Measurements from ENCODE around the gene THBD. TPM values are rescaled to one million over a fixed set of nuclear protein-coding genes. Genes with fewer than 3 reads are reported as not detected.
"Not testable (repeated sequence)": the region's sequence is repeated elsewhere in the genome, so short reads cannot be mapped to it uniquely, and the experiment has no call there.

The THBD gene
- total RNA-seq, 1 donor from 2014 or later: 3.2 TPM

- no peak for DNase-seq (ENCODE audit: low read depth in 2 of 2)
These were observed 13.7 kb downstream of the THBD start for GRCh38 chr20:23035731-23036130.

DNA sequence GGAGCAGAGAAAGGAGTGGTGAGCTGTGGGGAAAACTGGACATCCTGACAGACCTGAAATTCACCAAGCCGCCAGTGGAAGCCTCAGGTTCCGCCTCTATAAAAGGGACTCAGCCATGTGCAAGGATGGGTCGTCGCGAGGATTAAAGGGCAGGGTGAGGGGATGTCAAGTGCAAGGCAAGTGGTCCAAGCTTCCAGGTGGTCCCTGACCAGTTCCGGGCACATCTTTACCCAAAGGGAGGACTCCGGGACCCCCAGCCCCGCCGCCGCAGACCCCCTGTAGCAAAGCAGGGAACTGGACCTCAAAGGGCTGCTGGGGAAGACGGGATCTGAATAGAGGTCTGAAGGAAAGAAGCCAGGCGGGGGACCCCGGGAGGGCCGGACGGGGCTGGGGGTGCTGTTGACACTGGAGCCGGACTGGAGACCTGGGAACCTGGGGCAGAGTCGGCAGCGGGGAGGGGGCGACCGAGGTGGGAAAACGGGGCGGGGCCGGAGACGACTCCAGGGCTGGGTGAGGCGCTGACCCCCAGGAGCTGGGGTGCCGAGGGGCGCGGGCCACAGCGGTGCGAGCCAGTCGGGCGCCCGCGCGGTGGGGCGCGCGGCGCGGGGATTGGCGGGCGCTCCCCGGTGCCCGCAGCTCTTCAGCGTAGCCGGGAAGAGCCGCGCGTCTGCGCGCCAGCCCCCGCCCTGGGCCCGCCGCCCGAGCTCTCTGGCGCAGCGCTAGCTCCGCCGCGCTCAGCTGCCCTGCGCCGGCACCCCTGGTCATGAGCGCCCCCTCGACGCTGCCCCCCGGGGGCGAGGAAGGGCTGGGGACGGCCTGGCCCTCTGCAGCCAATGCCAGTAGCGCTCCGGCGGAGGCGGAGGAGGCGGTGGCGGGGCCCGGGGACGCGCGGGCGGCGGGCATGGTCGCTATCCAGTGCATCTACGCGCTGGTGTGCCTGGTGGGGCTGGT is 14.5 kb downstream of the THBD start, which contains the start of gene SSTR4:
Gene SSTR4 (plus strand): TSS at position 592 of the 951 bp plus-strand sequence. CDS start 172 bp downstream, at position 764.
- DNase-seq (ENCODE audit: low read depth in 2 of 2): no peak

GRCh38 chr20:23033918-23034317 is 15.6 kb downstream of the THBD start:
- no peak for DNase-seq (ENCODE audit: low read depth in 2 of 2)

GRCh38 chr20:23032750-23033078 is 16.8 kb downstream of the THBD start:
- DNase-seq (ENCODE audit: low read depth in 2 of 2): no peak

DNA sequence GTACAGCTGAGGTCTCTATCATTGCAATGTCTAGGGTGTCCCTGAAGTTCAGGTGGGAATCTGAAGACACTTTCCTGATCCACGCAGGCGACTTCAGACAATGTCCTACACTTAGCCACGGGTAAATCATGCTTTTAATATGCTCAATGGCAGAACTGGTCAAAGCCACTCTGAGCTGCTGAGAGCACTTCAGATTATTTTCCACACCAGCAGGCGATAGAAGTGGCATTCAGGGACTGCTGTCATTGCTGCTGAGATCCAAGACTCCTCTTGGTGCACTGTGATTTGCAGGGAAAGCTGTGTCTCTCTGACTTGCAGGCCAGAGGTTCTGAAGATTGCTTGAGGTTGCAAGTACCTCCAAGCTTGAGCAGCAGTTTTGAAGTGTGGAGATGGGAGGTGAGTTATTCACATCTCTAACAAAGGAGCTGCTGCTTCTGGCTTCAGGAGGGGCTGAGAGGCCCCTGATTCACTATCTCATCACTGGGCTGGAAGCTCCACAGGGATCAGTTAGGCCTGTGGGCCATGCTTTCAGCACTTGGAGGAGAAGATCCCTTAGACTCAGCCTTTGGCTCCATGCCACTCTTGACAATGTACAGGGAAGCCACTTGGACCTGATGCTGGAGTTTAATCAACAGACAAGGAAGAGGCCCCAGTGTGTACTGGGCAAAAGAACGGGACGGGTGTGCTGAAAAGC is 17.3 kb downstream of the THBD start:
- no peak for DNase-seq (ENCODE audit: low read depth in 2 of 2)

GRCh38 chr20:23031346-23031745 is 18.1 kb downstream of the THBD start:
- no peak for DNase-seq (ENCODE audit: low read depth in 2 of 2)

GRCh38 chr20:23029324-23029723 is 20.1 kb downstream of the THBD start:
- DNase-seq (ENCODE audit: low read depth in 2 of 2): no peak

DNA sequence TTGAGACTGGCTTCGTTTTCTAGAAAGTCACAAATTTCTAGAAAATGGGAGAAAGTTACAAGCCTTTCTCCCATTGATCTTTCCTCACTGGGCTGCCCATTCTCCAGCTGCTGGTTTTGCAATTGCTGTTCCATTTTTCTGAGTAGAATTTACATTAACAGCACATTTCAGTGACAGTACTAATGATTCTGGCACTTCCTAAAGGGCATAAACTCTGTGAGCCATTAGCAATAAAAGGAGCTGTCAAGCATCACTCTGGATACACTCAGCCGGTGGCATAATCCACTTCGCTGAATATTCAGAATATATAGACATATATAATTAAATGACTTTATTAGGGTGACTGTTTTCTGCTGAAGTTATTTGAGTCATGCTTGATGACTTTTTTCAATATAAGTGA is 21.1 kb downstream of the THBD start:
- DNase-seq (ENCODE audit: low read depth in 2 of 2): no peak

GRCh38 chr20:23027721-23028120 is 21.8 kb downstream of the THBD start:
- DNase-seq (ENCODE audit: low read depth in 2 of 2): no peak

GRCh38 chr20:23025503-23025902 is 24.0 kb downstream of the THBD start:
- DNase-seq (ENCODE audit: low read depth in 2 of 2): not testable (repeated sequence)

GRCh38 chr20:23024701-23025100 is 24.8 kb downstream of the THBD start:
- DNase-seq (ENCODE audit: low read depth in 2 of 2): no peak

DNA sequence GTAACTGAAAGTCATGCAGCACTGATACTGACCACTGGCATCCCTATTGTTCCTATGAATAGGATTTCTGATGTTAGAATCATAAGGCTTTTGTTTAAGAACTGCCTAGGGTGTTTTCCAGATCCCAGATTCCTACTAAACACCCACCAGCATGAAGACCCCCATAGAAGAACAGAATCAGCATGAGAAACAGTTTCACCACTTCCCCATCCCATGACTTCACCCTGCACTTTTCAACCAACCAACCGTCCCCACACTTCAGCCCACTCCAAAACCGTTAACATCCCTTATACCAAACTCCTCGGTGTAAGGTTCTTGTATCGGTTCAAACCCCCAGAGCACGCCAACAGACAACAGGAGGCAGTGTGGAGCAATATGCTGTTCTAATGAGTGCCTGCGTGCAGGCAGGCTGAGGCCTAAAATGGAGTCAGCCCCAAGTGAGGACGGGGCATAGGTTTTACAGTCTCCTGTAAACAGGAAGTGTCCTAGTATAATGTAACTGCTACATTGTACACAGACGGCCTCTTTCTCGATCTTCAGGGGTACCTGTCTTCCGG is 25.8 kb downstream of the THBD start:
- DNase-seq (ENCODE audit: low read depth in 2 of 2): no peak

DNA sequence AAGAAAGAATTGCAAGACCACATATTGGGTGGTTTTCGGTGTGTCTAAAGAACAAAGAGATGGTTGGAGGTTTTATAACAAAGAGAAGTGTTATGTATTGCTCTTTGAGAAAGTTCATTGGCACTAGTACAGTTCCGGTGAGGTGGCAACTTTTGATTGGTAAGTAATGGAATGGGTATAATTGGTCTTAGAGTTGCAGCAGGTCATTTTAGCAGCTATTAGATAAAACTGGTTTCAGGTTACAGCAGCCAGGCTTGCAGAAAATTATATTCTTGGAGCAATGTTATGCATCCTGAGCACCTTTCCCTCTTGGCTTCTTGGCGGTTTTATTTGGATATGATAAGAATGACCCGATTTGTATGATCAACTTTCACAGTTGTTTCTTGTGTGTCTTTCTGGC is 26.6 kb downstream of the THBD start:
- DNase-seq (ENCODE audit: low read depth in 2 of 2): no peak

DNA sequence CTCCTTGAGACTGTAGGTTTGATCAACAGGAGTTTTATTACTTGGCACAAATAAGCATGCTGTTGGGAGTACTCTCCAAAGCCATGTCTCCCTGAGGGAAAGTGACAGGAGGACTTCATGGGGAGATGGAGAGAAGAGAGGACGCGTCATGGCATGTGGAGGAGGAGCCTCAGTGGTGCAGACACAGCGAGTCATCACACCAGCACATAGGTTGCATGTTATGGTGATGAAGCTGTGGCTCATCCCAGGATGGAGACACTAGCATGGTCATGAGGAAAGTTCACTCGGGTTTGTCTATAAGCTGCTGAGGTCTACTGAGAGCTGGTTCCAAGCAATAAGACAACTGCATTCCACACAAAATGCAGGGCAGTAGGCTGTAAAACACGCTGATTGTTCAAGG is 27.5 kb downstream of the THBD start:
- DNase-seq (ENCODE audit: low read depth in 2 of 2): no peak

GRCh38 chr20:23021541-23021940 is 27.9 kb downstream of the THBD start:
- no peak for DNase-seq (ENCODE audit: low read depth in 2 of 2)

- DNase-seq (ENCODE audit: low read depth in 2 of 2): no peak
These were observed 29.0 kb downstream of the THBD start for GRCh38 chr20:23020230-23021018.

DNA sequence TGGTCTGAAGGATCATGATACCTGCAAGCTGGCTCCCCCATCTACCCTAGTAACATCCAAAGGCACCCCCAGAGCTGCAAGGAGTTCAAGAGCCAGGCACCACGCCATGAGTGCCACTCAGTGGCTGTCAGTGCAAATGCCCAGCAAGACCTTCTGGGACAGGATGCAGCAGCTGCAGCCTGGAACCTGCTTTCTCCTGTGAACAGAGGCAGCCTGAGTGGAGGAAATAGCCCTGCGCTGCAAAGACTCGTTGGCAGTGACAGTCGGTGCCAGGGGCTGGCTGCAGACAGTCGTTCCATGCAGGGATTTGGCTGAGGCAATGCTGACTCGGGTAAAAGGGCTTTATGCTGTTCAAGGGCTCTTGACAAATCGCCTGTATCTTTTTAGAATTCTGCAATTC is 30.1 kb downstream of the THBD start:
- no peak for DNase-seq (ENCODE audit: low read depth in 2 of 2)

- DNase-seq (ENCODE audit: low read depth in 2 of 2): no peak
These were observed 30.5 kb downstream of the THBD start for GRCh38 chr20:23018941-23019340.

- DNase-seq (ENCODE audit: low read depth in 2 of 2): no peak
These were observed 31.0 kb downstream of the THBD start for GRCh38 chr20:23018432-23018831.

- no peak for DNase-seq (ENCODE audit: low read depth in 2 of 2)
These were observed 32.0 kb downstream of the THBD start for GRCh38 chr20:23017516-23017915.

GRCh38 chr20:23013429-23013828 is 36.0 kb downstream of the THBD start:
- peak in 1 of 2 donors; percentile 29 for DNase-seq (ENCODE audit: low read depth in 2 of 2)
